ENCODE data around the gene PLEKHB2.
"Not testable (repeated sequence)": the region's sequence is repeated elsewhere in the genome, so short reads cannot be mapped to it uniquely, and the experiment has no call there.

The PLEKHB2 gene

GRCh38 chr2:131077966-131078365 is 27.2 kb upstream of the PLEKHB2 start:
- no peak overlapping the region for H2AFZ ChIP-seq (ENCODE audit: insufficient read depth, low read length, poor library complexity)
- DNase-seq: no peak
- no peaks in the 10 kb centered on the region for H3K27me3 ChIP-seq (ENCODE audit: insufficient read depth, low read length)
- no peak overlapping the region for H3K4me3 ChIP-seq (ENCODE audit: low read depth, low read length)
- H2AK5ac ChIP-seq (ENCODE audit: low read length): no peak overlapping the region
- no peak overlapping the region for H2BK5ac ChIP-seq (ENCODE audit: low read depth, low read length, poor library complexity)
- H3K36me3 ChIP-seq (ENCODE audit: control insufficient read depth in 1 of 2, insufficient read depth in 2 of 2, low read length in 2 of 2): peaks cover 35 to 55% of the 10 kb centered on the region in 2 experiments
- no peak overlapping the region for H3K14ac ChIP-seq (ENCODE audit: low read length)
- H3K79me2 ChIP-seq (ENCODE audit: control insufficient read depth, insufficient read depth, low read length, poor library complexity): peaks cover 6% of the 10 kb centered on the region
- H3K4ac ChIP-seq (ENCODE audit: low read depth, low read length): peak overlapping the region; percentile 59
- no peak overlapping the region for H3K4me2 ChIP-seq (ENCODE audit: low read length)
- no peaks in the 10 kb centered on the region for H3K79me1 ChIP-seq (ENCODE audit: low read length)
- no peak overlapping the region for H3K9ac ChIP-seq (ENCODE audit: low read length)
- peaks cover 4 to 6% of the 10 kb centered on the region in 2 experiments for H3K4me1 ChIP-seq (ENCODE audit: control insufficient read depth in 1 of 2, insufficient read depth in 2 of 2, low read length in 2 of 2)
- no peak overlapping the region for H4K8ac ChIP-seq (ENCODE audit: low read depth, low read length)
- H3K9me3 ChIP-seq (ENCODE audit: insufficient read depth, low read depth, low read length): no peaks in the 10 kb centered on the region
- H3K27ac ChIP-seq (ENCODE audit: low read depth, low read length): no peak overlapping the region
- H4K91ac ChIP-seq (ENCODE audit: low read depth, low read length): no peak overlapping the region
- WGBS (ENCODE audit: extremely low coverage, insufficient coverage, insufficient read length): no CpG with 5 or more reads among the region's 3 CpGs
- no peak overlapping the region for H2BK120ac ChIP-seq (ENCODE audit: insufficient read depth, low read length, poor library complexity)
- no peak overlapping the region for H3K23ac ChIP-seq (ENCODE audit: low read length)
- H4K12ac ChIP-seq (ENCODE audit: low read depth, low read length): no peak overlapping the region
- no peak overlapping the region for H2BK12ac ChIP-seq (ENCODE audit: low read length)
- no peak overlapping the region for H3K18ac ChIP-seq (ENCODE audit: low read length)

DNA sequence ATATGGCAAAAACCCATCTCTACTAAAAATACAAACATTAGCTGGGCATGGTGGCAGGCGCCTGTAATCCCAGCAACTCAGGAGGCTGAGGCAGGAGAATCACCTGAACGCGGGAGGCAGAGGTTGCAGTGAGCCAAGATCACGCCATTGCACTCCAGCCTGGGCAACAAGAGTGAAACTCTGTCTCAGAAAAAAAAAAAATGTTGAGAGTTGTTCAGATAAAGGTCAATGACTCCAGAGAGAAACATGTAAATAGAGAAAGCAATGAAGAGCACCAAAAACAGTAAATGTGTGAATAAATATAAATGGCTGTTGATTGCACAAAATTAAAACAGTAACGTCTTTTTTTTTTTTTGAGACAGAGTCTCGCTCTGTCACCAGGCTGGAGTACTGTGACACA is 25.2 kb upstream of the PLEKHB2 start:
- H3K79me2 ChIP-seq (ENCODE audit: control insufficient read depth, insufficient read depth, low read length, poor library complexity): peaks cover 10% of the 10 kb centered on the region
- WGBS (ENCODE audit: extremely low coverage, insufficient coverage, insufficient read length): no CpG with 5 or more reads among the region's 6 CpGs
- not testable (repeated sequence) for H3K27me3 ChIP-seq (ENCODE audit: insufficient read depth, low read length); H3K4me1 ChIP-seq (ENCODE audit: control insufficient read depth in 1 of 2, insufficient read depth in 2 of 2, low read length in 2 of 2); H3K18ac ChIP-seq (ENCODE audit: low read length); H4K91ac ChIP-seq (ENCODE audit: low read depth, low read length); DNase-seq; H3K9me3 ChIP-seq (ENCODE audit: insufficient read depth, low read depth, low read length); H3K14ac ChIP-seq (ENCODE audit: low read length); H2BK120ac ChIP-seq (ENCODE audit: insufficient read depth, low read length, poor library complexity); H2BK12ac ChIP-seq (ENCODE audit: low read length); H3K9ac ChIP-seq (ENCODE audit: low read length); H3K79me1 ChIP-seq (ENCODE audit: low read length); H4K12ac ChIP-seq (ENCODE audit: low read depth, low read length); H2AFZ ChIP-seq (ENCODE audit: insufficient read depth, low read length, poor library complexity); H2AK5ac ChIP-seq (ENCODE audit: low read length); H3K23ac ChIP-seq (ENCODE audit: low read length); H3K4me3 ChIP-seq (ENCODE audit: low read depth, low read length); H3K4ac ChIP-seq (ENCODE audit: low read depth, low read length); H3K4me2 ChIP-seq (ENCODE audit: low read length); H4K8ac ChIP-seq (ENCODE audit: low read depth, low read length); H2BK5ac ChIP-seq (ENCODE audit: low read depth, low read length, poor library complexity); H3K27ac ChIP-seq (ENCODE audit: low read depth, low read length)
- peaks cover 30 to 42% of the 10 kb centered on the region in 2 experiments for H3K36me3 ChIP-seq (ENCODE audit: control insufficient read depth in 1 of 2, insufficient read depth in 2 of 2, low read length in 2 of 2)

- no peak overlapping the region for H2AK5ac ChIP-seq (ENCODE audit: low read length)
- H3K79me2 ChIP-seq (ENCODE audit: control insufficient read depth, insufficient read depth, low read length, poor library complexity): peaks cover 4% of the 10 kb centered on the region
- no peak overlapping the region for H4K91ac ChIP-seq (ENCODE audit: low read depth, low read length)
- no peak overlapping the region for H3K4me2 ChIP-seq (ENCODE audit: low read length)
- no peak overlapping the region for H3K27ac ChIP-seq (ENCODE audit: low read depth, low read length)
- H3K79me1 ChIP-seq (ENCODE audit: low read length): no peaks in the 10 kb centered on the region
- no peak overlapping the region for H3K14ac ChIP-seq (ENCODE audit: low read length)
- no peak overlapping the region for H3K18ac ChIP-seq (ENCODE audit: low read length)
- no peak overlapping the region for H2BK12ac ChIP-seq (ENCODE audit: low read length)
- H3K9me3 ChIP-seq (ENCODE audit: insufficient read depth, low read depth, low read length): no peaks in the 10 kb centered on the region
- H3K27me3 ChIP-seq (ENCODE audit: insufficient read depth, low read length): no peaks in the 10 kb centered on the region
- no peak overlapping the region for H3K9ac ChIP-seq (ENCODE audit: low read length)
- no peak overlapping the region for H4K8ac ChIP-seq (ENCODE audit: low read depth, low read length)
- no peak overlapping the region for H2BK5ac ChIP-seq (ENCODE audit: low read depth, low read length, poor library complexity)
- no peak overlapping the region for H2AFZ ChIP-seq (ENCODE audit: insufficient read depth, low read length, poor library complexity)
- no peak for DNase-seq
- H3K4ac ChIP-seq (ENCODE audit: low read depth, low read length): peak overlapping the region; percentile 1
- peaks cover under 1 to 4% of the 10 kb centered on the region in 2 experiments for H3K4me1 ChIP-seq (ENCODE audit: control insufficient read depth in 1 of 2, insufficient read depth in 2 of 2, low read length in 2 of 2)
- WGBS (ENCODE audit: extremely low coverage, insufficient coverage, insufficient read length): no CpG with 5 or more reads among the region's 4 CpGs
- H3K23ac ChIP-seq (ENCODE audit: low read length): no peak overlapping the region
- H2BK120ac ChIP-seq (ENCODE audit: insufficient read depth, low read length, poor library complexity): no peak overlapping the region
- H3K36me3 ChIP-seq (ENCODE audit: control insufficient read depth in 1 of 2, insufficient read depth in 2 of 2, low read length in 2 of 2): peaks cover 21 to 36% of the 10 kb centered on the region in 2 experiments
- no peak overlapping the region for H3K4me3 ChIP-seq (ENCODE audit: low read depth, low read length)
- no peak overlapping the region for H4K12ac ChIP-seq (ENCODE audit: low read depth, low read length)
Measured at GRCh38 chr2:131081190-131081589, 23.9 kb upstream of the PLEKHB2 start.

- Histone ChIP-seq H2BK12ac (ENCODE audit: low read length) (no peak overlapping the region), H3K4me3 (ENCODE audit: low read depth, low read length) (no peak overlapping the region), H3K27ac (ENCODE audit: low read depth, low read length) (no peak overlapping the region), H3K23ac (ENCODE audit: low read length) (no peak overlapping the region), H4K8ac (ENCODE audit: low read depth, low read length) (no peak overlapping the region), H3K9ac (ENCODE audit: low read length) (no peak overlapping the region), H3K4me1 (ENCODE audit: control insufficient read depth in 1 of 2, insufficient read depth in 2 of 2, low read length in 2 of 2) (no peaks in the 10 kb centered on the region), H3K36me3 (ENCODE audit: control insufficient read depth in 1 of 2, insufficient read depth in 2 of 2, low read length in 2 of 2) (peaks cover 17 to 32% of the 10 kb centered on the region in 2 experiments), H3K9me3 (ENCODE audit: insufficient read depth, low read depth, low read length) (no peaks in the 10 kb centered on the region), H3K4me2 (ENCODE audit: low read length) (no peak overlapping the region), H3K79me1 (ENCODE audit: low read length) (no peaks in the 10 kb centered on the region), H4K91ac (ENCODE audit: low read depth, low read length) (no peak overlapping the region), H2BK5ac (ENCODE audit: low read depth, low read length, poor library complexity) (no peak overlapping the region), H3K79me2 (ENCODE audit: control insufficient read depth, insufficient read depth, low read length, poor library complexity) (peaks cover 10% of the 10 kb centered on the region), H2AFZ (ENCODE audit: insufficient read depth, low read length, poor library complexity) (no peak overlapping the region), H3K4ac (ENCODE audit: low read depth, low read length) (peak overlapping the region; percentile 65), H3K14ac (ENCODE audit: low read length) (no peak overlapping the region), H3K18ac (ENCODE audit: low read length) (no peak overlapping the region), H2BK120ac (ENCODE audit: insufficient read depth, low read length, poor library complexity) (no peak overlapping the region), H3K27me3 (ENCODE audit: insufficient read depth, low read length) (no peaks in the 10 kb centered on the region), H4K12ac (ENCODE audit: low read depth, low read length) (no peak overlapping the region), H2AK5ac (ENCODE audit: low read length) (no peak overlapping the region)
- no peak for DNase-seq
- WGBS (ENCODE audit: extremely low coverage, insufficient coverage, insufficient read length): no CpG with 5 or more reads among the region's 2 CpGs
Measured at GRCh38 chr2:131085646-131086045, 19.5 kb upstream of the PLEKHB2 start.

All from trophoblast cell (in vitro differentiated cells and primary cell).